ENCODE measurements around the gene FANCG. TPM values are rescaled to one million over a fixed set of nuclear protein-coding genes. Genes with fewer than 3 reads are reported as not detected.
A peak's percentile ranks its signal among the peaks of the same experiment; 100 is the strongest.

Gene FANCG
- total and polyA plus RNA-seq, 2 donors from 2014 or later: 13.5 to 13.8 TPM

DNA sequence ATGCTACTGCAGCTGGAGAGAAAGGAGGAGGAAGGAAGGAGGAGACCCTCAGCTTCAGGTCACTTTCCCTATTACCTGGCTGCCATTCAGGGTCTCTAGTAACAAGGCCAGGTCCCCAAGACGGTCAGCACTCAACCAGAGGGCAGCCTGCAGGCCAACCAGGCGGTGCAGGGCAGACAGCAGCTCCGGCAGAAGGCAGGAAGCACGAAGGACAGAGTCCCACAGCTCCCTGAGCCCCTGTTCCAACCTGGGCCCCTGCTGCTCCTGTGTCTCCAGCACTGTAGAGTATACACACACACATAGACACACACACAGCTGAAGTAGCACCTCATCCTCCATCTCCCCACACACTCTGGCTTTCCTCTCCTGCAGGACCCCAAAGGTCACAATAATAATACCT lies 1.7 kb downstream of the FANCG start:
- Histone ChIP-seq H3K4me1 (ENCODE audit: control insufficient read depth in 2 of 3, insufficient read depth in 2 of 3, low read depth in 1 of 3, low read length in 3 of 3) (peaks cover 0 to 12% (median 11%) of the 10 kb centered on the region in 3 donors), H3K27ac (ENCODE audit: low read depth in 2 of 2, low read length in 2 of 2) (no peak overlapping the region), H3K27me3 (ENCODE audit: control insufficient read depth, insufficient read depth, low read length) (no peaks in the 10 kb centered on the region), H3K4me3 (ENCODE audit: low read length in 3 of 3) (no peak overlapping the region), H3K9ac (ENCODE audit: low read length in 3 of 3) (peak overlapping the region in 1 of 3 donors; percentile 6), H3K36me3 (ENCODE audit: control insufficient read depth in 2 of 3, insufficient read depth in 3 of 3, low read length in 3 of 3) (peaks cover 0 to 5% (median 0%) of the 10 kb centered on the region in 3 donors), H3K9me3 (ENCODE audit: control insufficient read depth in 2 of 3, insufficient read depth in 1 of 3, low read length in 3 of 3) (no peaks in the 10 kb centered on the region)
- no peak for FAIRE-seq
- DNase-seq: no peak
- intact Hi-C loops (cut with DNase I): no loop called here
- TF ChIP-seq, protein P1, sequence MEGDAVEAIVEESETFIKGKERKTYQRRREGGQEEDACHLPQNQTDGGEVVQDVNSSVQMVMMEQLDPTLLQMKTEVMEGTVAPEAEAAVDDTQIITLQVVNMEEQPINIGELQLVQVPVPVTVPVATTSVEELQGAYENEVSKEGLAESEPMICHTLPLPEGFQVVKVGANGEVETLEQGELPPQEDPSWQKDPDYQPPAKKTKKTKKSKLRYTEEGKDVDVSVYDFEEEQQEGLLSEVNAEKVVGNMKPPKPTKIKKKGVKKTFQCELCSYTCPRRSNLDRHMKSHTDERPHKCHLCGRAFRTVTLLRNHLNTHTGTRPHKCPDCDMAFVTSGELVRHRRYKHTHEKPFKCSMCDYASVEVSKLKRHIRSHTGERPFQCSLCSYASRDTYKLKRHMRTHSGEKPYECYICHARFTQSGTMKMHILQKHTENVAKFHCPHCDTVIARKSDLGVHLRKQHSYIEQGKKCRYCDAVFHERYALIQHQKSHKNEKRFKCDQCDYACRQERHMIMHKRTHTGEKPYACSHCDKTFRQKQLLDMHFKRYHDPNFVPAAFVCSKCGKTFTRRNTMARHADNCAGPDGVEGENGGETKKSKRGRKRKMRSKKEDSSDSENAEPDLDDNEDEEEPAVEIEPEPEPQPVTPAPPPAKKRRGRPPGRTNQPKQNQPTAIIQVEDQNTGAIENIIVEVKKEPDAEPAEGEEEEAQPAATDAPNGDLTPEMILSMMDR (IDR thresholded peaks at IDR 0.05; ENCODE audit: borderline replicate concordance, extremely low read depth, insufficient read depth): no peak

GRCh38 chr9:35076848-35077247 lies 2.9 kb downstream of the FANCG start:
- H3K9ac ChIP-seq (ENCODE audit: low read length in 3 of 3): no peak overlapping the region
- intact Hi-C loops (cut with DNase I): no loop called here
- H3K27ac ChIP-seq (ENCODE audit: low read depth in 2 of 2, low read length in 2 of 2): no peak overlapping the region
- H3K4me1 ChIP-seq (ENCODE audit: control insufficient read depth in 2 of 3, insufficient read depth in 2 of 3, low read depth in 1 of 3, low read length in 3 of 3): peaks cover 0 to 14% (median 12%) of the 10 kb centered on the region in 3 donors
- H3K9me3 ChIP-seq (ENCODE audit: control insufficient read depth in 2 of 3, insufficient read depth in 1 of 3, low read length in 3 of 3): no peaks in the 10 kb centered on the region
- FAIRE-seq (no peak), DNase-seq (no peak)
- no peaks in the 10 kb centered on the region for H3K27me3 ChIP-seq (ENCODE audit: control insufficient read depth, insufficient read depth, low read length)
- no peak overlapping the region for H3K4me3 ChIP-seq (ENCODE audit: low read length in 3 of 3)
- H3K36me3 ChIP-seq (ENCODE audit: control insufficient read depth in 2 of 3, insufficient read depth in 3 of 3, low read length in 3 of 3): peaks cover 0 to 5% (median 0%) of the 10 kb centered on the region in 3 donors
- TF ChIP-seq, protein P1 (IDR thresholded peaks at IDR 0.05; ENCODE audit: borderline replicate concordance, extremely low read depth, insufficient read depth): no peak

GRCh38 chr9:35075358-35075757 lies 4.4 kb downstream of the FANCG start:
- Histone ChIP-seq H3K27ac (ENCODE audit: low read depth in 2 of 2, low read length in 2 of 2) (no peak overlapping the region), H3K27me3 (ENCODE audit: control insufficient read depth, insufficient read depth, low read length) (no peaks in the 10 kb centered on the region), H3K4me1 (ENCODE audit: control insufficient read depth in 2 of 3, insufficient read depth in 2 of 3, low read depth in 1 of 3, low read length in 3 of 3) (peaks cover 0 to 21% (median 18%) of the 10 kb centered on the region in 3 donors), H3K4me3 (ENCODE audit: low read length in 3 of 3) (no peak overlapping the region), H3K36me3 (ENCODE audit: control insufficient read depth in 2 of 3, insufficient read depth in 3 of 3, low read length in 3 of 3) (peaks cover 0 to 5% (median 0%) of the 10 kb centered on the region in 3 donors), H3K9me3 (ENCODE audit: control insufficient read depth in 2 of 3, insufficient read depth in 1 of 3, low read length in 3 of 3) (no peaks in the 10 kb centered on the region), H3K9ac (ENCODE audit: low read length in 3 of 3) (no peak overlapping the region)
- TF ChIP-seq, protein P1 (IDR thresholded peaks at IDR 0.05; ENCODE audit: borderline replicate concordance, extremely low read depth, insufficient read depth): no peak
- no peak for FAIRE-seq
- intact Hi-C loops (cut with DNase I): no loop called here
- DNase-seq: no peak

DNA sequence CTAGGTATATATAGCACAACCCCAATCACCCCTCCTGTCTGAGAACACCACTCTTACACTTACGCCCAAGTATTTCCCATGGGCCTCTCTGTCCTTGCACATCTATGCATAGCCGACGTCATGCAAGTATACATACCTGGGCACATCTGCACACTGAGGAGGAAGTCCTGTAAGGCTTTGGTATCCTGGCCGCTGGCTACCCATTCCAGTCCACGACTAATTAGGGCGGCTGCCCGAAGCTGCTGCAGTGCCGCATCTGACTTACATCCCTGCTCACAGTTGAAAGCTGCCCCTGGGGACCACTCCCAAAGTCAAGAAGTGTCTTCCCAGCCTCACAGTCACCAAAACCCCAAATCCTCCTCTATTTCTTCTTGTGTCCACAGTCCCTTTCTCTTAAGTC lies 5.0 kb downstream of the FANCG start:
- no peak for DNase-seq
- no peak overlapping the region for H3K4me3 ChIP-seq (ENCODE audit: low read length in 3 of 3)
- no peaks in the 10 kb centered on the region for H3K9me3 ChIP-seq (ENCODE audit: control insufficient read depth in 2 of 3, insufficient read depth in 1 of 3, low read length in 3 of 3)
- H3K36me3 ChIP-seq (ENCODE audit: control insufficient read depth in 2 of 3, insufficient read depth in 3 of 3, low read length in 3 of 3): peaks cover 0 to 5% (median 0%) of the 10 kb centered on the region in 3 donors
- TF ChIP-seq, protein P1 (IDR thresholded peaks at IDR 0.05; ENCODE audit: borderline replicate concordance, extremely low read depth, insufficient read depth): no peak
- peaks cover 3 to 27% (median 24%) of the 10 kb centered on the region in 3 donors for H3K4me1 ChIP-seq (ENCODE audit: control insufficient read depth in 2 of 3, insufficient read depth in 2 of 3, low read depth in 1 of 3, low read length in 3 of 3)
- FAIRE-seq: no peak
- H3K27ac ChIP-seq (ENCODE audit: low read depth in 2 of 2, low read length in 2 of 2): no peak overlapping the region
- intact Hi-C loops (cut with DNase I): no loop called here
- H3K27me3 ChIP-seq (ENCODE audit: control insufficient read depth, insufficient read depth, low read length): no peaks in the 10 kb centered on the region
- no peak overlapping the region for H3K9ac ChIP-seq (ENCODE audit: low read length in 3 of 3)

Data from kidney (tissue), 14 donors.